Measurements from ENCODE around the gene CPNE9.

GRCh38 chr3:9701711-9702110 is 1.9 kb upstream of the CPNE9 start:
- TF ChIP-seq EZH2phosphoT487 (IDR thresholded peaks at IDR 0.05) (no peak), CTCF (IDR thresholded peaks at IDR 0.05) (no peak)

Data from neural progenitor cell (in vitro differentiated cells).